WTC11 (cell line): ENCODE measurements around the gene INO80.

Experiments
- CREM ChIP-seq: sonication (generic); formaldehyde crosslinking; IDR thresholded peaks from 2 replicates; pipeline ENCODE4 v1.8.1; 2022; ENCODE audit warnings: mild to moderate bottlenecking, missing genetic modification reagents, moderate library complexity
- ZNF232 ChIP-seq: sonication (generic); formaldehyde crosslinking; IDR thresholded peaks from 2 replicates; pipeline ENCODE4 v1.8.0; 2022; ENCODE audit warnings: mild to moderate bottlenecking, missing genetic modification reagents
- ZNF671 ChIP-seq: fragments of 250-450 bp; sonication (Bioruptor Pico); IDR thresholded peaks from 2 replicates; pipeline ENCODE4 v1.8.0; 2021; ENCODE audit warnings: mild to moderate bottlenecking
- TF ChIP-seq, protein P1 (sequence below): fragments of 200-600 bp; IDR thresholded peaks from 2 replicates; pipeline ENCODE4 v1.8.0; 2022; ENCODE audit warnings: antibody characterized with exemption
- TF ChIP-seq, protein P2 (sequence below): sonication (generic); formaldehyde crosslinking; IDR thresholded peaks from 2 replicates; pipeline ENCODE4 v1.8.1; 2022; ENCODE audit warnings: low read depth, missing genetic modification reagents, borderline replicate concordance
- TF ChIP-seq, protein P3 (sequence below): sonication (generic); formaldehyde crosslinking; IDR thresholded peaks from 2 replicates; pipeline ENCODE4 v1.8.1; 2022; ENCODE audit warnings: low read depth, mild to moderate bottlenecking, moderate library complexity, missing genetic modification reagents, borderline replicate concordance
- TF ChIP-seq, protein P4 (sequence below): sonication (generic); formaldehyde crosslinking; conservative IDR thresholded peaks from 2 replicates; pipeline ENCODE4 v1.8.1; 2022; ENCODE audit warnings: mild to moderate bottlenecking, missing genetic modification reagents

DNA sequence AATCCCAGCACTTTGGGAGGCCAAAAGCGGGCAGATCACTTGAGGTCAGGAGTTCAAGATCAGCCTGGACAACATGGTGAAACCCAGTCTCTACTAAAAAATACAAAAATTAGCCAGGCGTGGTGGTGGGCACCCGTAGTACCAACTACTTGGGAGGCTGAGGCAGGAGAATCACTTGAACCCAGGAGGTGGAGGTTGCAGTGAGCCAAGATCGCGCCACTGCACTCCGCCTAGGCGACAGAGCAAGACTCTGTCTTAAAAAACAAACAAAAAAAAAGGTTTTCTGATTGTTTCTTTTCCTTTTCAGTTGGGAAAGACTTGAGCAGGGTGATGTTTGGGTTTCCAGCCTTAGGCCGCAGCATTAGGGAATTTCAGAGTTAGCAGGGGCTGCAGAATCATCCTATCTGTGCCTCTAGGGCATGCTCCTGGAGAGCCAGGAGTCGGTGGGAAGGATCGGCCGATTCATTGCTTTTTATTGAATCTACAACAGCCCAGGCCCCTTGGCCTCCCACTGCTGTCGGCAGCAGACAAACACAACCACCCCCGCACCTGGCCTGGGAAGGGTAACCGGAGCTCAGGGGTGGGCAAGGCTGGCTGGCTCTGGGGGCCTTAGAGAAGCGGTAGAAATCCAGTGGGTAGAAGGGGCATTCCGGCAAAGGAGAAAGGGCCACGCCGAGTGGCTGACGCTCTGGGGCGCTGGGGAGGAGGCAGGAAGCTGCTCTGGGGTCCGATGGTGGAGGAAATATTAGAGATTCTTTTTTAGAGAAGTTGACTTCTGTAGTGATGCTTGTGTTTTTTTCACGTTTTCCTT lies 156.5 kb downstream of the INO80 start:
- TF ChIP-seq, protein P1, sequence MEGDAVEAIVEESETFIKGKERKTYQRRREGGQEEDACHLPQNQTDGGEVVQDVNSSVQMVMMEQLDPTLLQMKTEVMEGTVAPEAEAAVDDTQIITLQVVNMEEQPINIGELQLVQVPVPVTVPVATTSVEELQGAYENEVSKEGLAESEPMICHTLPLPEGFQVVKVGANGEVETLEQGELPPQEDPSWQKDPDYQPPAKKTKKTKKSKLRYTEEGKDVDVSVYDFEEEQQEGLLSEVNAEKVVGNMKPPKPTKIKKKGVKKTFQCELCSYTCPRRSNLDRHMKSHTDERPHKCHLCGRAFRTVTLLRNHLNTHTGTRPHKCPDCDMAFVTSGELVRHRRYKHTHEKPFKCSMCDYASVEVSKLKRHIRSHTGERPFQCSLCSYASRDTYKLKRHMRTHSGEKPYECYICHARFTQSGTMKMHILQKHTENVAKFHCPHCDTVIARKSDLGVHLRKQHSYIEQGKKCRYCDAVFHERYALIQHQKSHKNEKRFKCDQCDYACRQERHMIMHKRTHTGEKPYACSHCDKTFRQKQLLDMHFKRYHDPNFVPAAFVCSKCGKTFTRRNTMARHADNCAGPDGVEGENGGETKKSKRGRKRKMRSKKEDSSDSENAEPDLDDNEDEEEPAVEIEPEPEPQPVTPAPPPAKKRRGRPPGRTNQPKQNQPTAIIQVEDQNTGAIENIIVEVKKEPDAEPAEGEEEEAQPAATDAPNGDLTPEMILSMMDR, result no peak
- TF ChIP-seq, protein P2, sequence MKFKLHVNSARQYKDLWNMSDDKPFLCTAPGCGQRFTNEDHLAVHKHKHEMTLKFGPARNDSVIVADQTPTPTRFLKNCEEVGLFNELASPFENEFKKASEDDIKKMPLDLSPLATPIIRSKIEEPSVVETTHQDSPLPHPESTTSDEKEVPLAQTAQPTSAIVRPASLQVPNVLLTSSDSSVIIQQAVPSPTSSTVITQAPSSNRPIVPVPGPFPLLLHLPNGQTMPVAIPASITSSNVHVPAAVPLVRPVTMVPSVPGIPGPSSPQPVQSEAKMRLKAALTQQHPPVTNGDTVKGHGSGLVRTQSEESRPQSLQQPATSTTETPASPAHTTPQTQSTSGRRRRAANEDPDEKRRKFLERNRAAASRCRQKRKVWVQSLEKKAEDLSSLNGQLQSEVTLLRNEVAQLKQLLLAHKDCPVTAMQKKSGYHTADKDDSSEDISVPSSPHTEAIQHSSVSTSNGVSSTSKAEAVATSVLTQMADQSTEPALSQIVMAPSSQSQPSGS (CRISPR knock-in tag), result no peak
- no peak for TF ChIP-seq CREM (CRISPR knock-in tag)
- TF ChIP-seq, protein P3, sequence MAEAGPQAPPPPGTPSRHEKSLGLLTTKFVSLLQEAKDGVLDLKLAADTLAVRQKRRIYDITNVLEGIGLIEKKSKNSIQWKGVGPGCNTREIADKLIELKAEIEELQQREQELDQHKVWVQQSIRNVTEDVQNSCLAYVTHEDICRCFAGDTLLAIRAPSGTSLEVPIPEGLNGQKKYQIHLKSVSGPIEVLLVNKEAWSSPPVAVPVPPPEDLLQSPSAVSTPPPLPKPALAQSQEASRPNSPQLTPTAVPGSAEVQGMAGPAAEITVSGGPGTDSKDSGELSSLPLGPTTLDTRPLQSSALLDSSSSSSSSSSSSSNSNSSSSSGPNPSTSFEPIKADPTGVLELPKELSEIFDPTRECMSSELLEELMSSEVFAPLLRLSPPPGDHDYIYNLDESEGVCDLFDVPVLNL (CRISPR knock-in tag), result no peak
- no peak for TF ChIP-seq ZNF671 (CRISPR knock-in tag)
- TF ChIP-seq ZNF232, result no peak
- TF ChIP-seq, protein P4, sequence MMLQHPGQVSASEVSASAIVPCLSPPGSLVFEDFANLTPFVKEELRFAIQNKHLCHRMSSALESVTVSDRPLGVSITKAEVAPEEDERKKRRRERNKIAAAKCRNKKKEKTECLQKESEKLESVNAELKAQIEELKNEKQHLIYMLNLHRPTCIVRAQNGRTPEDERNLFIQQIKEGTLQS, result no peak
